K562 (cell line): ENCODE measurements around the gene HDAC10. TPM values are rescaled to one million over a fixed set of nuclear protein-coding genes. Genes with fewer than 3 reads are reported as not detected.

Source experiments
- ATAC-seq: fragments of 200-7000 bp; cut with Tn5 transposase; 3 replicates; pipeline ENCODE4 v1.9.1; 2020; ENCODE audit warnings: moderate library complexity
- BruUV-seq: library from RNA; stranded (reverse); fragments of 400-500 nt; replicated peaks from 2 replicates; lab custom pipeline; 2021; lab: Mats Ljungman, UMichigan
- CTCF ChIA-PET: fragments of 300-600 bp; formaldehyde crosslinking; extraction: SDS; loops from one replicate; lab custom pipeline; 2021; ENCODE audit warnings: low intra/inter-chr PET ratio; lab: Yijun Ruan, JAX
- POLR2A ChIA-PET: fragments of 300-600, 350-650 bp; sonication (Branson Sonifier 250); formaldehyde crosslinking; extraction: SDS; loops from one replicate; lab custom pipeline; 2021; ENCODE audit warnings: antibody characterized with exemption, inconsistent platforms; lab: Yijun Ruan, JAX
- DNase-seq, 4 experiments: peaks; one replicate each; pipeline versions ENCODE4 v3.0.0 to v3.0.0-alpha.2; 2011 to 2018; ENCODE audit warnings: low spot score in 3 of 4, mixed read lengths in 3 of 4; ENCODE audit errors: extremely low read depth in 1 of 4
- FAIRE-seq: peaks from 2 replicates; lab custom pipeline; 2011; peaks lifted over from hg19 to GRCh38; lab: Jason Lieb, UNC
- H2AFZ ChIP-seq: 2 replicates; pipeline ENCODE4 v1.6.0; 2011; ENCODE audit warnings: low read depth, low read length, control low read depth, inconsistent platforms
- H3K27ac ChIP-seq: fragments of 200-600 bp; 3 replicates; pipeline ENCODE4 v1.8.0; 2011; ENCODE audit warnings: low read depth, mild to moderate bottlenecking, control low read depth, inconsistent platforms, low read length, moderate library complexity, mixed read lengths; ENCODE audit errors: extremely low read depth
- H3K27me3 ChIP-seq, 2 experiments: fragments of 300-600 bp in 1 of 2; 2 replicates in 1 of 2; 3 replicates in 1 of 2; pipeline versions ENCODE4 v1.6.0 to v1.8.0; 2011; ENCODE audit warnings: inconsistent platforms in 2 of 2, low read length in 2 of 2, mild to moderate bottlenecking in 1 of 2, mixed read lengths in 1 of 2, moderate library complexity in 1 of 2; ENCODE audit not compliant: control insufficient read depth in 2 of 2, insufficient read depth in 2 of 2
- H3K36me3 ChIP-seq: fragments of 300-600 bp; 3 replicates; pipeline ENCODE4 v1.8.0; 2011; ENCODE audit warnings: mild to moderate bottlenecking, low read length, inconsistent platforms; ENCODE audit not compliant: control insufficient read depth, insufficient read depth
- H3K4me1 ChIP-seq, 2 experiments: fragments of 200-600 bp in 1 of 2; replicated peaks in 1 of 2; 2 replicates in 1 of 2; 3 replicates in 1 of 2; pipeline versions ENCODE4 v1.5.1 to v1.8.0; 2011; ENCODE audit warnings: inconsistent platforms in 2 of 2, low read length in 2 of 2, mild to moderate bottlenecking in 1 of 2, mixed read lengths in 1 of 2, moderate library complexity in 1 of 2; ENCODE audit not compliant: control insufficient read depth in 2 of 2, insufficient read depth in 2 of 2
- H3K4me2 ChIP-seq: 2 replicates; pipeline ENCODE4 v1.6.1; 2011; ENCODE audit warnings: low read length, control low read depth, inconsistent platforms, mixed read lengths; ENCODE audit not compliant: insufficient read depth
- H3K4me3 ChIP-seq: fragments of 200-600 bp; sonication (generic), shearing (Covaris generic); 2 replicates; pipeline ENCODE4 v1.5.1; 2016; ENCODE audit warnings: control low read depth, inconsistent platforms
- H3K79me2 ChIP-seq: fragments of 200-600 bp; 3 replicates; pipeline ENCODE4 v1.8.0; 2011; ENCODE audit warnings: low read length, inconsistent platforms; ENCODE audit not compliant: control insufficient read depth, insufficient read depth
- H3K9ac ChIP-seq, 2 experiments: 2 replicates each; pipeline versions ENCODE4 v1.6.0 to v1.6.1; 2011; ENCODE audit warnings: low read depth in 2 of 2, low read length in 2 of 2, control low read depth in 1 of 2, inconsistent platforms in 1 of 2, mild to moderate bottlenecking in 1 of 2, mixed read lengths in 1 of 2; ENCODE audit not compliant: insufficient read depth in 1 of 2
- H3K9me1 ChIP-seq: one replicate; pipeline ENCODE4 v1.6.0; 2011; ENCODE audit warnings: inconsistent platforms, mild to moderate bottlenecking, low read length, moderate library complexity; ENCODE audit not compliant: control insufficient read depth, insufficient read depth
- H3K9me3 ChIP-seq: replicated peaks from 2 replicates; pipeline ENCODE4 v1.5.1; 2011; ENCODE audit warnings: low read depth, low read length, inconsistent platforms; ENCODE audit not compliant: control insufficient read depth, insufficient read depth
- H4K20me1 ChIP-seq: replicated peaks from 2 replicates; pipeline ENCODE4 v1.6.1; 2011; ENCODE audit warnings: low read length, inconsistent platforms, mixed read lengths; ENCODE audit not compliant: control insufficient read depth, insufficient read depth
- ARID3B ChIP-seq: fragments of 250-450 bp; sonication (Bioruptor Pico); IDR thresholded peaks from 2 replicates; pipeline ENCODE4 v1.4.0; 2020; ENCODE audit warnings: borderline replicate concordance
- ASH1L ChIP-seq: fragments of 450-650 bp; IDR thresholded peaks from 2 replicates; pipeline ENCODE4 v1.6.1; 2018; ENCODE audit warnings: borderline replicate concordance, mild to moderate bottlenecking, low read depth; ENCODE audit not compliant: partially characterized antibody
- LEF1 ChIP-seq: fragments of 450-650 bp; IDR thresholded peaks from 2 replicates; pipeline ENCODE4 v1.6.1; 2016; ENCODE audit warnings: mild to moderate bottlenecking
- PTTG1 ChIP-seq: fragments of 450-650 bp; IDR thresholded peaks from 2 replicates; pipeline ENCODE4 v1.6.1; 2016; ENCODE audit warnings: low read depth, mild to moderate bottlenecking, missing genetic modification characterization, missing compliant biosample characterization
- RBM15 ChIP-seq: fragments of 200-400 bp; formaldehyde crosslinking; IDR thresholded peaks from 2 replicates; pipeline ENCODE4 v1.6.1; 2018; ENCODE audit warnings: mild to moderate bottlenecking, low read length, moderate library complexity; ENCODE audit not compliant: insufficient read depth
- REST ChIP-seq, 2 experiments: fragments of 450-650 bp; formaldehyde crosslinking in 1 of 2; IDR thresholded peaks; 2 replicates each; pipeline versions ENCODE4 v1.4.0 to v1.6.1; 2014 to 2020; ENCODE audit warnings: mild to moderate bottlenecking in 2 of 2, borderline replicate concordance in 1 of 2, low read depth in 1 of 2
- WGBS: fragments of 100-300 bp; shearing (Covaris generic); methylation state at CpG from one replicate; pipeline ENCODE4 v1.1.6; 2016; ENCODE audit warnings: low coverage, mixed read lengths; ENCODE audit not compliant: insufficient coverage; ENCODE audit errors: missing lambda C conversion rate; 5-methylcytosine and 5-hydroxymethylcytosine counted together
- in situ Hi-C: fragments of 300-500 bp; cut with MboI; formaldehyde crosslinking; loops from 4 replicates; pipeline ENCODE4 v1.15.0; 2018; ENCODE audit warnings: inconsistent platforms, mixed read lengths
- intact Hi-C: fragments of 100-400 bp; cut with micrococcal nuclease; formaldehyde crosslinking; loops from 2 replicates; pipeline ENCODE4 v1.14.2; 2022
- polyA plus RNA-seq, 8 experiments: library from polyadenylated mRNA; depleted of rRNA in 4 of 8; stranded (reverse) in 5 of 8; unstranded in 3 of 8; fragments of >200 nt; fragmentation: Nextera tagmentation in 2 of 8; fragmentation: Illumina TruSeq in 1 of 8; extraction: Ambion mirVana in 2 of 8; extraction: Trizol in 1 of 8; gene quantifications; 2 replicates each; pipeline versions ENCODE4 v1.2.1 to v1.2.3, GENCODE V29; 2011 to 2014; ENCODE audit warnings: inconsistent platforms in 1 of 8, missing spikeins in 1 of 8
- total RNA-seq, 7 experiments: library from RNA; depleted of rRNA in 6 of 7; stranded (reverse); fragments of >200 nt in 6 of 7; fragmentation: Illumina TruSeq in 2 of 7; extraction: Trizol in 2 of 7; gene quantifications; 2 replicates each; pipeline versions ENCODE4 v1.2.1 to v1.2.3, GENCODE V29; 2011 to 2021; ENCODE audit warnings: low replicate concordance in 1 of 7

Gene HDAC10
- total and polyA plus RNA-seq, 9 of the 15 experiments (the other 6 are each of a cell fraction or from before 2014, with no cell fraction given), result 0.10 to 44.2 (median 6.5) TPM

- TF ChIP-seq ARID3B (CRISPR knock-in tag), result no peak
These were observed 2.2 kb upstream of the HDAC10 start (continued) for GRCh38 chr22:50253046-50253915.

- Histone ChIP-seq H3K9ac (peak overlapping the region in 1 of 2 experiments; percentile 66; a peak in 1 of 4 replicates), H3K4me3 (no peak overlapping the region), H3K79me2 (peaks cover 16% of the 10 kb centered on the region), H3K27me3 (no peaks in the 10 kb centered on the region), H3K27ac (no peak overlapping the region), H2AFZ (no peak overlapping the region), H3K36me3 (peaks cover 60% of the 10 kb centered on the region; the same call in 2 of the 3 replicates), H3K4me1 (peaks cover 9 to 92% of the 10 kb centered on the region in 2 experiments), H4K20me1 (no peaks in the 10 kb centered on the region), H3K9me3 (no peaks in the 10 kb centered on the region), H3K9me1 (no peaks in the 10 kb centered on the region), H3K4me2 (no peak overlapping the region)
- POLR2A ChIA-PET, result interaction anchor here (0.6 to 1.6 kb wide), 6 partner anchors 10 to 316 kb away, joined by 3 to 11 read pairs (median 4); no protein-coding TSS in a partner anchor
- CTCF ChIA-PET, result no interaction called here
- no peak for DNase-seq
- intact Hi-C loops, result no loop called here
- FAIRE-seq, result no peak
- no TSS peak for BruUV-seq
- peak; percentile 17; the same call in 1 of the 3 replicates for ATAC-seq
- in situ Hi-C loops, result no loop called here
- 76% methylated on average over 13 of the region's 25 CpGs for WGBS
- 0 out of 2 replicates have a peak, but pooled peaks have one; percentile 14 for TF ChIP-seq REST (IDR thresholded peaks at IDR 0.05; ENCODE audit: borderline replicate concordance)
- TF ChIP-seq REST (CRISPR knock-in tag; IDR thresholded peaks at IDR 0.05; ENCODE audit: low read depth), result no peak
- TF ChIP-seq LEF1, result no peak
- no peak for TF ChIP-seq PTTG1 (tag)
- no peak for TF ChIP-seq RBM15
- TF ChIP-seq ASH1L, result no peak
These were observed 1.3 kb upstream of the HDAC10 start for GRCh38 chr22:50252082-50253045.
